Activated CD4-positive, alpha-beta T cell treated with anti-CD3 and anti-CD28 coated beads, Interleukin-2, Interleukin-4, amounts not matched to agents 100 ng/mL and 50 ng/mL, durations not matched to agents 16 hours and 8 hours (primary cell): ENCODE results near the gene ASB7.
"Not testable (repeated sequence)": the region's sequence is repeated elsewhere in the genome, so short reads cannot be mapped to it uniquely, and the experiment has no call there.

ENCODE experiments used
- DNase-seq: peaks from one replicate; pipeline ENCODE4 v3.0.0-alpha.2; 2020; ENCODE audit warnings: low spot score

ASB7 gene

DNA sequence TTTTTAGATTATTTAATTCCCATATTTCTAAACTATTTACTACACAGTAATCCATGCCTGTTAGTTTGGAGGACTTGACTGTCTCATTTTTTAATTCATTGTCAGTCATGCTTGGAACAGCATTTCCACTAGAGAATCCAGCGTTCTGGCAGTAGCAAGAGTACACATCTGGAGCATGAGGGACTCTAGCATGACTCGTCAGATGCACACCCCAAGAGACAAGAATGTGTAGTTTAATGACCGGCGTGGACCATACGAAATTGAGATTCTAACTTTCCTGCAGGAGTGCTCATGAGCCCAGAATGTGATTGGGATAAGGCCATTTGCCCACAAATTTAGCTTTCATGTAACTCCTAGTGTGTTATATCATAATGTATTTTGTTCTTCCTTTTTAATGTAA, 48.9 kb downstream of the ASB7 start:
- DNase-seq: no peak

DNA sequence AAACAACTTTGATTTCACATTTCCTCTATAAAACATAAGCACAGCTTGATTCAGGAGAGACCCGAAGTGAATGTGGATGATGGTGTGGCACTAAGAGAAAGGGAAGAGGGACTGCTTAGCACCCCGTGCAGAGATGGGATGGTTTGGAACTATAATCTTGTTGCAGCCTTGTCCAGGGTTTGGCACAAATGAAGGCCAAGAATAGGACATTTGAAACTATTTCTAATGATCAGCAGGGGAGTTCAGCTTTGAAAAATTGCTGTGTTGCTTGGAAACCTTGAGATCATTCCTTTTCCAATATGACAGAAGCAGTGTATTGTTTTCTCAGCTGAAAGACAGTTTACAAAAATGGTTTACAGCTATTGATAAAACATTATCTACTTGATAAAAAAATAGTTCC, 49.7 kb downstream of the ASB7 start:
- DNase-seq: no peak

DNA sequence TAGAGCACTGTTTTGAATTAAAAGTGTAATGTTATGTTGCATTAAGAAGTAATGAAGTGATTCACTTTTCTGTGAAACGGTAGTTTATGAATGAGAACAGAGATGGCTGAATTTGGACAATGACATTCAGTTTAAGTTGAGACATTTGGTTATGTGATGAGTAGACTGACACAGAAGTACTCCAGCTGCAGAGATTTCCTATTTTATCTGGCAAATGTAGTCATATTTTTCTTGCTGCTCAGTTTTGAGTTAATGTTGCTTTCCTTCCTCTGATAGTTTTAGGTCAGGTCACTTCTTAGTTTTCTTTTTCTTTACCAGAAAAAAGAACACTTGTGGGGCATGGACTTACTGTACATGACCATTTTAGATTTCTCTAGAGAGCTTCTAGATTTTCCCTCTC, 51.2 kb downstream of the ASB7 start:
- DNase-seq: no peak

DNA sequence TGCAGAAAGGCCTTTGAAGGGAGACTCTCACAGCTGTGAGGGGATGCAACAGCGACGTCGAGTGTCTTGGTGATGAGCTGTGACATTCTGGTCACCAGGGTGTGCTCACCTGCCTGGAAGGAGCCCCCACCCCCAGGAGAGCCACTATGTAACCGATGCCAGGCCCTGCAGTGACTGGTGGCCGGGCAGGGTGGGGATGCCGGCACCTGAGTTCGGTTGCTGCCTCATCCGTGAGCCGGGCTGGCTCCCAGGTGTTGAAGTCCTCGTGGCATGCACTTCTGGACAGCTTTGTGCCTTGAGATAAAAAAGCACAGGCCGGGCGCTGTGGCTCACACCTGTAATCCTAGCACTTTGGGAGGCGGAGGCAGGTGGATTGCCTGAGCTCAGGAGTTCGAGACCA, 56.5 kb downstream of the ASB7 start:
- DNase-seq: no peak

DNA sequence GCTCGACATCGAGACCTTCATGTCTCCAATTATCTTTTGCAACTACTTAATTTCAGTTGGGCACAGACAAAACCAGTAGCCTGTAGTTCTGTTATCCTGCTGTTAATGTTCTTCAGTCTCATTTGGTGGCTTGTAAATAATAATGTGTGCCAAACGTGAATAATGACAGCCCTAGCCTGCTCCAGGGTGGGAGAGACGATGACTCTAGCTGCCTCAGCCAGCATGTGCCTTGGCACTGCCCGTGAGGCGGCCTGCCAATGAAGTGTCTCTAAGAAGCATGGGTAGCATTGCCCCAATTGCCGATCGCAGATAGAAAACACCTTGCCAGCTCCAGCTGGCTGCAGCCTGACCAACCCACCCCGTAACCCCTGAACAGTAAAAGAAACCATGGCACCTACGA, 58.8 kb downstream of the ASB7 start:
- no peak for DNase-seq

DNA sequence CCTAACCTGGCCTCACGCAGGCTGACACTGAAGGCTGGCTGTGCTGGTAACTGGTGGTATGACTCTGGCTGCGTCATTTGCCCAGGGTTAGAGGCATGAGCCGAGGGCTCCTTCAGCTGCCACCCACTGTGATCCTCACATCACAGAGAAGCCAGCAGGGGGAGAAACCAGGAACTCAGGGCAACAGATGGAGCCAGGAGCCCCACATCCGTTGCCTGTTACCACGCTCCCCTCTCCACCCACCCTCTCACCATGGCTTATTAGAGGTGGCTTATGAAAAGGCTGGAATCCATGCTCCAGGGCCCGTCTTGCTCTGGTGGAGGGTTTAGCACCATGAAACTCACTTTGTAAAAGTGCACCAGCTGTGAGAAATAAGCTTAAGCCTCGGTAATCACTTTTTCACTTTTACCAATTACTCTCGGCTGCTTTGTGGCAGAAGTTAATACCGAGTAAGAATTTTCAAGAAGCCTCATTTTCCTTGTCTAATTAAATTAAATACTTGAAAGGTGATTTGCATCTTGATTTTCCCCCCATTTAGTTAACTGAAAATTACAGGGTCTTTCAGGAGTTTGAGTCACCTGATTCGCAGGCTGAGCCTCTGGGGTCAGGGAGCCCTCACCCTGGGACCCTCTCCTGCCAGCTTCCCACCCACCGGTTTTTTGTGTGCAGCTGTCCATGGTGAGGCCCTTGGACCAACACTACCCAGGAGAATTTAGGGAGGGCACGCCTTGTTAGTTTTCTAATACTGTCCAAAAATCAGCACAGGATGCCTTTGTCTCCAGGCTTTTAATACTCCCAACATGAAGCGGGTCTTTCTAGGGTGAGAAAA, 60.9 kb downstream of the ASB7 start:
- DNase-seq: no peak

DNA sequence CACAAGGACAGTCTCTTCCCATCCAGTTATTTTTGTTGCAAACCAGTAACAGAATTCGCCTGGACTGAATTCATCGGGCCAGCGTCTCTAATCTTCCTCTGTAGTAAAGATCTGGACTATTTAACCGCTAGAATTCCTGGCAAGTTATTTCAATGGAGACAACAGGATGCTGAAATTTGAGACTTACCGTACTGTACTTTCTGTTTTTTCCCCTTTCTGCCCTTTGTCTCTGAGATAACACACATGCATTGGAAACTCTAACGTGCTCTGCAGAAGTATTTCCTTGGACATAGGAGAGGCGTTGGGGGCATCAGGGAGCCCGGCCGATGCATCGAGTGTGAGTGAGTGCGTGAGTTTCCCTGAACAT, 61.5 kb downstream of the ASB7 start:
- DNase-seq: no peak

DNA sequence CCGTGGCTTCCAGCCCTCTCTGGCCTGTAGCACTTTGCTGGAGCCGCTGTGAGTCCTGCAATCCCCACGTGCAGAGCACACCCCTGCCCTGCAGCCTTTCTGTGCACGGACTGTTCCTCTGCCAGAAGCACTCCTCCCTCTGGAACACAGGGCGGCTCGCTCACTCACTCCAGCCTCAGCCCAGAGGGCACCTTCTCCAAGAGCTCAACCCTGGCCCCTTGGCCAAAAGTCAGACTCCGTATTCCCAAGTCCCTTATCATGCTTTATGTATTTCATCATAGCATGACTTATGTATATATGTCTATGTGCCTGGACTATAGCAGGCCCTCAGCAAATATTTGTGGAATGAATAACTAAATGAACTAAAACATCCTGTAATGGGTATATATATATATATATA, 63.2 kb downstream of the ASB7 start:
- DNase-seq: no peak

DNA sequence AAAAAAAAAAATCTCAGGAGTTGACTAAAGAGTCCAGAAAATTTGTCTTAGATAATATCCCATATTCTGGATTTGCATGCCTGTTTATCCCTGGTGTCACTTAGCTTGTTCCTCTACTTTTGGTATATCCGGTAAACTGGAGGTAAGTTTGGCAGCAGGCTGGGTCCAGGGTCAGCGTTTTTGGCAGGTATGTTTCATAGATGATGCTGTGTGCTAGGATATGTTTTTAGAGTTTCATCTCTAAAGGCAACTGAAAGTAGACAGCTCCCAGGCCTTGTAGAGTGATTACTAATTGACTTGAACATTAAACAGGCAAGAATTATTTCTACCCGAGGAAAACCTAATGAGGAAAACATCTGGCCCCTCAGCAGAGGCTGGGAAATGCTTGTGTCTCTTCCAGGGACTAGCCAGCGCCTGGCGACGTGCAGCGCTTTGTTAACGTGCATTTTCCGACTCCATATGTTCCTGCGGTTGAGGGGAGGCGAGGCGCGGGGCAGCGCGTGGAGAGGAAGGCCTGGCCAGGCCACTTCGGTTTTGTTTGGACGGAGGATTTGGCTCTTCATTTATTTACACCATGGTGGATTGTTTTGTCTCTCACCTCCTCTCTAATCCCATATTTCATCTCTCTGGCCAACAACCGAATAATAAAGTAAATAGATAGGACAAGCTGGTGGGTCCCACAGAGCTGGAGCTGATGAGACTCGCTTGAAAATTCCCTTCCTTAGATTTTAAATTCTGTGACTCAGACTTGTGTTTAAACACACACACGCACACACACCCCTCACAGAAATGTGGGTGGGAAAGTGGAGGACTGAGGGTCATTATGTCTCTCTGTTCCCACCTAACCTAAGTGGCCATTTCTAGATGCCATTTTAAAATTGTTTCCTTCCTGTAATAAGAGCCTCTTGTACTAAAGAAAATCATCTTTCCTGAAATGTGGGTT, 65.3 kb downstream of the ASB7 start:
- no peak for DNase-seq

DNA sequence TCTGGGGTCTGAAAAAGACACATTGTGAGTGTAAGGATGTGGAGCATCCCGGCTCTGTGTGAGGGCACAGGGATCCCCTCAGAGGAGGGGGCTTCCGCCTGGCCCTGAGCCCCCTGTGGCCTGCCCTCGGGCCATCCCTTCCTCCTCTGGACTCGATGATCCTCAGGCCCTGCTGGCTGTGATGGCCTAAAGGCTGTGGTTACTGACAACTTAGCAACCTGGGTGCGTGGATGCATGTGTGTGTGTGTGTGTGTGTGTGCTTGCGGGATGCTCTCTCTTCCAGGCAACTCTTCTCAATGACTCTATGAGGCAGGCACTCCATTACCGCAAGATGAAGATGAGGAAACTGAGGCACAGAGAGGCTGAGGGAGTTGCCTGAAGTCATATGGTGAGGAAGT, 66.0 kb downstream of the ASB7 start:
- DNase-seq: no peak

DNA sequence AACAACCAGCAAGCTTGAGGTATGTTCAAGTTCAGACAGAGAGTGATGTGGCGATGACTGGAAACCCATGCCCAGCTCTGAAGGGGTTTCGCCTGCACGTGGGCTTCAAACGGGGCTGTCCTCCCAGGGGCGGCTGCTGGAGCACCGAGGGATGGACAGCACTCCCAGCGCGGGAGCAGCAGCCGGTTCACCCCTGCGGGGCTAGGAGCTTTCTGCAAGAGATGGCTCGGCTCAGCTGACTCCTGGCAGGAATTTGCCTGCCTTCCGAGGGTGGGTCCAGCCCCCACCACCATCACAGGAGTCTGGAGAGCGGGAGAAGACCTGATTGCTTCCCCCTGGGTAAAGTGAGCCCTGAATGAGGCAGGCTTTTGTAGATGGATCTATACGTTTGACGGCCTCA, 66.9 kb downstream of the ASB7 start:
- no peak for DNase-seq

DNA sequence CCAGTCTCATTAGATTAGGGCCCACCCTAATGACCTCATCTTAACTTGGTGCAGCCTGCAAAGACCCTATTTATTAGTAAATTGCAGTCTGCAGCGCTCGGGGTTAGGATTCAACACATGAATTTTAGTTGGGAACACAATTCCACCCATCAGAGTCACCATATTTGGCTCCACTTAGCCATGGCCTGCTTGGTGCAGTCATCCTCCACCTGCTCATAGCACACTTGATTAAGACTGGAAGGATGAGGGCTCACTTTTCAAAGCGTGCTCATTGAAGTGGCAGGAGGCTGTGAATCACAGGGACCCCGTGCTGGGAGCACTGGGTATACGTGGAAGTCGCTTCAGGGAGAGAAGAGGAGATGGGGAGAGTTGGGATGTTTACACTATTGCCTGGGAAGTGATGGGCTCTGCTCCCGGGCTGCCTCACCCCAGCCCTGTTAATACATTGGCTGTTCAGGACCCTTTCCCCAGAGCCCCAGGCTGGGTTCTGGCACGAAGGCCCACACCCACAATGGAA, 68.2 kb downstream of the ASB7 start:
- DNase-seq: no peak

DNA sequence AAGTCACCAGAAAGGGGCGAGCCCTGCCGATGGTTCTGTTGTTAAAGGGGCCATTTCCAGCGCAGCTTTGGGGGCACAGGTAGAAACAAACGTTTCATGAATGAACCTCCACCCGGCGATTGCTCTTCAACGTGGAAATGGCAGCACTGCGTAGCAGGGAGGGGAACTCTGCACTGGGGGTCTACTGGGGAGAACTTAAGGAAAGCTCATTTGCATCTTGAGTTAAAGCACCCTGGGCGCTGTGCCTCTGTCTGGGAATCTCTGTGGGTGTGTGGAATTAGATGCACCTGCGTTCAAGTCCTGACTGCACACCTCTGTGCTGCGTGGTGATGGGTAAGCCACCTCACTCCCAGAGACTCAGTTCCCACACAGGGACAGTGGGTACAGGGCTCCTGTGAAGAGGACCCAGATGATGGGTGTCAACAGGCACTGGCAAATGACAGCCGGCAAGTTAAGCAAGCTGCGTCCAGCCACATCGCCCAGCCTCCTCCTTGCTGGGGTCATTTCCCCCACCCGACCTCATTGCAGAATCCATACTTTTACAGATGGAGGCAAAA, 68.8 kb downstream of the ASB7 start:
- no peak for DNase-seq

DNA sequence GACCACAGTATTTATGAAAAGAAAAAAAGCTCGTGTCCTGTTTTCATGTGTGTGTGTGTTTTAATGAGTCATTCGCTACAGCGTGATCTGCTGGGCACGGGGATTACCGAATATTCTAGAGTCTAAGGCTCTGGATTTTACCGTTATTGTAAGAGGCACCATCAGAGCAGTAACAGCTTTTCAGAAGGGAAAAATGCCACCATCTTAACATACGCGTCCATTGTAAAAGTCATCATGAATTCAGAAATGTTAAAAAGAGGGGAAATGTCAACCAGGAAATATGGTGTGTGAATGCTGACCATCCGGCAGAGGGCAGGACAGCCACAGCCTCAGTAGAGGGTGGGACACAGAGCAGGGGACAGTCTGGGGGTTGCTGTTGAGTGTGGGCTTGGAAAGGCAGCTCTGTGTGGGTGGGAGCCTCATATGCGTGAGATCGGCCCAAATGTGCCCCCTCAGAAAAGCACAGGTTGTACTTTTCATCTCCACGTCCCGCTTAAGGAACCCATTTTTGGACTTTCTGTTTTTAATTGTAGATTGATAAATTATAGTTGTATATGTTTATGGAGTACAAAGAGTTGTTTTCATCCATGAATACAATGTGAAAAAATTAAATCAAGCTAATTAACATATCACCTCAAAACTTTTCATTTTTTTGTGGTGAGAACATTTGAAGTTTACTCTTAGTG, 69.6 kb downstream of the ASB7 start:
- DNase-seq: no peak

DNA sequence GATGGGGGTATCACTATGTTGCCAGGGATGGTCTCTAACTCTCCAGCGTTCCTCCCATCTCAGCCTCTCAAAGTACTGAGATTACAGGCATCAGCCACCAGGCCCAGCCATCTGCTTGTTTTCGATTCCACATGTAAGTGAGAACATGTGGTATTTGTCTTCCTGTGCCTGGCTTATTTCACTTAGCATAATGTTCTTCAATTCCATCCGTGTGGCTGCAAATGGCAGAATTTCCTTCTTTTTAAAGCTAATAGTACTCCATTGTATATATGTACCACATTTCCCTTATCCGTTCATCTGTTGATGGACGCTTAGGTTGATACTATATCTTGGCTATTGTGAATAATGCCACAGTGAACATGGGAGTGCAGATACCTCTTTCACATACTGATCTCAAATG, 70.6 kb downstream of the ASB7 start:
- no peak for DNase-seq

DNA sequence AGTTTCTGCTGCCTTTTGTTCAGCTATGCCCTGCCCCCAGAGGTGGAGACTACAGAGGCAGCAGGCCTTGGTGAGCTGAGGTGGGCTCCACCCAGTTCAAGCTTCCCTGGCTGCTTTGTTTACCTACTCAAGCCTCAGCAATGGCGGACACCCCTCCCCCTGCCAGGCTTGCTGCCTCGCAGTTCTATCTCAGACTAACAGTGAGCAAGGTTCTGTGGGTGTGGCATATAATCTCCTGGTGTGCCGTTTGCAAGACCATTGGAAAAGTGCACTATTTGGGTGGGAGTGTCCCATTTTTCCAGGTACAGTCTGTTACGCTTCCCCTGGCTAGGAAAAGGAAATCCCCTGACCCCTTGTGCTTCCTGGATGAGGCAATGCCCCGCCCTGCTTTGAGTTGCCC, 76.8 kb downstream of the ASB7 start:
- DNase-seq: not testable (repeated sequence)

DNA sequence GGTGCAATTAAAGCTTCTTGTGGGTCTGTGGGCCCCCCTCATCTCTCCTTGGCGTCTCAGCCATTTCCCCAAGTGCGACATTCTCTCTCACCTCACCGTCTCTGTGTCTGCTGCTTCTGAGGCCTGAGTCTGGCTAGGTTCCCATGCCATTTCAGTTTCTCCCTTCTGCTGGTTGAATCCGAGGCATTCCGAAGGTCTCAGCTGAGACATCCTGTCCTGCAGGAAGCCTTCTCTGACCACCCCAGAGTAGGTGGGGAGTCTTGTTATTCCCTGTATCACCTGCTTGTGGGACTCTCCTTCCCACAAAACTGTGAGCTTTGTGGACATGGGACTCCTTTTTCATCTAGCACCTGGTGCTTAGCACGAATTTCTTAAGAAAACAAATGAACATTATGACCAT, 78.3 kb downstream of the ASB7 start:
- no peak for DNase-seq

DNA sequence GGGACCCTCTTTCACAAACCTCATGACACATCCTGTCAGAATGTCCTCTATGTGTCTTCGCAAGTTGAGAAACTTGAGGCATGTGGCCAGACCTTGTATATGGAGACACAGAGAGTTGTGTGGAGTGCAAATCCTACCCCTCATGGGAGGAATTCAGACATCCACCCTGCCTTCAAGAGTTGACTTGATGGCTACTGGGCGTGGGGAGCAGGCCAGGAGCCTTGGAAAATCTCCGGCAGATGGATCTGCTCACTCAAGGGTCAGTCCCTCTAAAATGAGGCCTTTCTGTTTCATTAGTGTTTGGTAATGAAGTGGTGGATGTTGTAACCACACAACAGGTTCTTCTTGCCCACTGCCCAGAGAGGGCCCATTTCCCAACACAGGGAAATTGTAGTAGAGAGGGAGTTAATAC, 79.0 kb downstream of the ASB7 start:
- DNase-seq: no peak

DNA sequence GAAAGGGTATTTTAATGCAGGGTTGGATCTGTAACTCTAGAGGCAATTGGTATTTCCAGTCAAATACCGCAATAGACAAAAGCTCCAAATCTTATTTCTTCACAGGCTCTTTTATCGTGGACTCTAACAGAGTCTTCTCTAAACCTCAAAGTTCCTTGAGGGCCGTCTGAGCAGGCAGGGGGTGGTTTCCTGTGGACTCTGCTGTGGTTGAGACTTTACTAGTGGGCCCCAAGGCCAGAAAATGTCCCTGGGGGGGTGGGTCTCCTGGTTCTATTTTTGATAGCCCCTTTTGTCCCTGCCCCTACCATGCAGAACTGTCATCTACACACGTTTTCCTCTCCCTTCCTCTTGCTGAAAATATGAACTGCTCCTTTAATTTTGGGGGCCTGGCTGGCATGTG, 80.1 kb downstream of the ASB7 start:
- DNase-seq: no peak

DNA sequence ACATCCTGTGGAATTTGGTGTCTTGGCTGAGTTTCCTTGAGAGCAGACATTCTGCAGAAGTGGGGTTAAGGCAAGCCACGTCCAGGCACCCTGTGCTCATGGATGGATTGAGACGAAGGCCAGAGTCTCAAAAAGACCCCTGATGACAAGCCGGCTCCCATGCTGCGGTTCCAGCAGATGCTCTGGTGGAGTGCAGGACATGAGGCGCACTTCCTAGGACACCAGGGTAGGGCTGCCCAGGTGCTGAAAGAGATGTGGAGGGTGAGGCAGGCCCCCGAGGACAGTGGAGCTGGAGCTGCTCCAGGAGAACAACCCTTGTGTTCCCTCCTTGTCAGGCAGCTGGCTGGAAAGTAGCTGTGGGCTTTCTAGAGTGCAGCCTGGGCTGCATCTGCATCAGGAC, 81.0 kb downstream of the ASB7 start:
- DNase-seq: no peak

DNA sequence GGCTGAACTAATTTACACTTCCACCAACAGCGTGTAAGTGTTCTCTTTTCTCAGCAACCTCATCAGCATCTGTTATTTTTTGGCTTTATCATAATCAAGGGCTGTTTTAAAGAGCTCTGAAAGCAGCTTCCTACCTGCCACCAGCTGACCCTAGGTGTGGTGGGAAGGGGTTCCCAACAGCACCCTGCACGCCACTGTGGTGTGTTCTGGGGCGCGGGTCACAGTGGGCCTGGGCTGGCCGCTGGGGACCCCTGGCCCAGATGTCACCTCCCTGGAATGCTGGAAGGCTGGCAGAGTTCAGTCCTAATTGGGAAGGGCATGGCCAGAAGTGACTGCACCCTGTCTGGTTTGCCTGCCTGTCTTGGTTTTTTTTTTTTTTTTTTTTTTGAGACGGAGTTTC, 82.2 kb downstream of the ASB7 start:
- DNase-seq: no peak

DNA sequence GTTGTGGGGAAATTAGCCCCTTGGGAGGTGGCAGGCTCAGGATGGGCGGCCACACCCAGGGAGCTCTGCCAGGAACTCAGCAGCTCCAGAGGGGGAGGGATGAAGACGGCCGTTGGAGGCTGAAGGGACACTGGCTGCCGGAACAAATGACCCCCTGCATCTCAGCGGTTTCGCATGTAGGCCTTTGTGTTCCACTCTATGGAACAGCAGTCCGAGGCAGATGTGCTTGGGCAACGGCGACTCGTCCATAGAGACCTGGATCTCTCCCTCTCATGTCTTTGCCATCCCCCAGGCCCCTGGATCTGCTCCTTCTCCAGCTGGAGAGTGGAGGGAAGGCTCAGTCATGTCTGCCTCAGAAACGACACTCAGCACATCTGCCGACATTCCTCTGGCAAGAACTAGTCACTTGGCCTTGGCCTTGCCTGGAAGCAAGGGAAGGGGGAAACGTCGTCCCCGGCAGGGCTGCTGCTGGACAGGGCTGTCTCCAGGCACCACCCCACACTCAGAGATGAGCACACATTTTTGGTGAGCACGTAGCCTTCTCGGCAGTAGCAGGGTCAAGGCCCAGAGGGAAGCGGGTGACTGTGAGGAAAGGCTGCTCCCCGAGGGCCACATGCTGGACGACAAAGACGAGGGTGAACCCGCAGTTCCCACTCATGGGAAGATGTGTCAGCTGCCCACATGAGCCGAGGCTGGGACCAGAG, 83.8 kb downstream of the ASB7 start:
- DNase-seq: no peak
